GM12878 (cell line): ENCODE measurements around the gene HOXB2. TPM values are rescaled to one million over a fixed set of nuclear protein-coding genes. Genes with fewer than 3 reads are reported as not detected.

Experiments used
- ATAC-seq: fragments of 200-7000 bp; cut with Tn5 transposase; 3 replicates; pipeline ENCODE4 v1.9.1; 2020; ENCODE audit warnings: mild to moderate bottlenecking, moderate library complexity
- BruUV-seq: library from RNA; stranded (reverse); fragments of 400-500 nt; replicated peaks from 2 replicates; lab custom pipeline; 2021; lab: Mats Ljungman, UMichigan
- CTCF ChIA-PET: fragments of 300-600 bp; sonication (Branson Sonifier 250); formaldehyde crosslinking; extraction: SDS; loops from one replicate; lab custom pipeline; 2021; ENCODE audit warnings: inconsistent platforms; lab: Yijun Ruan, JAX
- POLR2A ChIA-PET: fragments of 350-600 bp; formaldehyde crosslinking; extraction: SDS; loops from one replicate; lab custom pipeline; 2021; ENCODE audit warnings: inconsistent platforms; lab: Charles Lee
- RAD21 ChIA-PET: fragments of 300-600 bp; sonication (Branson Sonifier 250); formaldehyde crosslinking; loops from one replicate; lab custom pipeline; 2023; ENCODE audit warnings: antibody characterized with exemption; ENCODE audit not compliant: unreplicated experiment; lab: Charles Lee
- SMC1A ChIA-PET: fragments of 300-600 bp; sonication (Branson Sonifier 250); formaldehyde crosslinking; loops from one replicate; lab custom pipeline; 2023; ENCODE audit not compliant: unreplicated experiment, uncharacterized antibody; lab: Charles Lee
- DNase-seq: peaks from one replicate; pipeline ENCODE4 v3.0.0-alpha.2; 2011; ENCODE audit warnings: low read depth, low spot score
- FAIRE-seq: peaks from 3 replicates; lab custom pipeline; 2011; peaks lifted over from hg19 to GRCh38; lab: Jason Lieb, UNC
- H2AFZ ChIP-seq: 2 replicates; pipeline ENCODE4 v1.6.0; 2011; ENCODE audit warnings: low read depth, low read length, control low read depth; ENCODE audit not compliant: control insufficient read depth
- H3K27ac ChIP-seq: 2 replicates; pipeline ENCODE4 v1.5.1; 2011; ENCODE audit warnings: control low read depth; ENCODE audit not compliant: control insufficient read depth, insufficient read depth
- H3K27me3 ChIP-seq, 2 experiments: replicated peaks in 1 of 2; 2 replicates each; pipeline versions ENCODE4 v1.6.0 to v1.6.1; 2011; ENCODE audit warnings: low read length in 1 of 2; ENCODE audit not compliant: control insufficient read depth in 2 of 2, insufficient read depth in 2 of 2
- H3K36me3 ChIP-seq, 2 experiments: 2 replicates each; pipeline ENCODE4 v1.5.1; 2011; ENCODE audit warnings: low read length in 1 of 2; ENCODE audit not compliant: control insufficient read depth in 2 of 2, insufficient read depth in 2 of 2
- H3K4me1 ChIP-seq: 2 replicates; pipeline ENCODE4 v1.6.1; 2011; ENCODE audit warnings: mild to moderate bottlenecking, low read length, moderate library complexity, mixed read lengths; ENCODE audit not compliant: control insufficient read depth, insufficient read depth
- H3K4me2 ChIP-seq: 2 replicates; pipeline ENCODE4 v1.6.0; 2011; ENCODE audit warnings: control low read depth; ENCODE audit not compliant: control insufficient read depth, insufficient read depth
- H3K4me3 ChIP-seq: fragments of 200-600 bp; sonication (generic); 2 replicates; pipeline ENCODE4 v1.5.1; 2016
- H3K79me2 ChIP-seq: 2 replicates; pipeline ENCODE4 v1.6.0; 2011; ENCODE audit warnings: low read length; ENCODE audit not compliant: control insufficient read depth, insufficient read depth
- H3K9ac ChIP-seq: 2 replicates; pipeline ENCODE4 v1.8.0; 2011; ENCODE audit warnings: low read length, control low read depth, mixed read lengths; ENCODE audit not compliant: control insufficient read depth, insufficient read depth
- H3K9me3 ChIP-seq: replicated peaks from 3 replicates; pipeline ENCODE4 v1.5.1; 2011; ENCODE audit warnings: mild to moderate bottlenecking, low read length; ENCODE audit not compliant: control insufficient read depth, insufficient read depth
- H4K20me1 ChIP-seq: 2 replicates; pipeline ENCODE4 v1.6.0; 2011; ENCODE audit not compliant: control insufficient read depth, insufficient read depth
- HDAC2 ChIP-seq: fragments of 200-600 bp; sonication (generic); IDR thresholded peaks from 2 replicates; pipeline ENCODE4 v1.6.1; 2017
- IRF4 ChIP-seq: IDR thresholded peaks from 2 replicates; pipeline ENCODE4 v1.6.1; 2011; ENCODE audit warnings: low read depth, low read length
- SMAD5 ChIP-seq: IDR thresholded peaks from 2 replicates; pipeline ENCODE4 v1.6.1; 2016; ENCODE audit warnings: antibody characterized with exemption, low read depth
- ZBED1 ChIP-seq: IDR thresholded peaks from 2 replicates; pipeline ENCODE4 v1.6.1; 2016; ENCODE audit warnings: borderline replicate concordance
- ZBTB4 ChIP-seq: fragments of 450-650 bp; formaldehyde crosslinking; IDR thresholded peaks from 2 replicates; pipeline ENCODE4 v1.4.0; 2022; ENCODE audit warnings: mild to moderate bottlenecking, moderate library complexity
- WGBS: methylation state at CpG from one replicate; pipeline ENCODE4 v1.1.6; 2016; ENCODE audit warnings: low lambda C conversion rate; ENCODE audit not compliant: insufficient replicate concordance, insufficient coverage; ENCODE audit errors: missing lambda C conversion rate; 5-methylcytosine and 5-hydroxymethylcytosine counted together
- in situ Hi-C: fragments of 300-500 bp; cut with MboI; formaldehyde crosslinking; loops from 9 replicates; pipeline ENCODE4 v1.14.3; 2018; ENCODE audit warnings: mixed read lengths
- intact Hi-C: fragments of 100-400 bp; cut with micrococcal nuclease; formaldehyde crosslinking; loops from one replicate; pipeline ENCODE4 v1.14.2; 2022; ENCODE audit not compliant: unreplicated experiment
- polyA plus RNA-seq, 11 experiments: library from polyadenylated mRNA; depleted of rRNA in 4 of 11; unstranded in 6 of 11; stranded (reverse) in 5 of 11; fragments of >200 nt; fragmentation: Nextera tagmentation in 4 of 11; fragmentation: Illumina TruSeq in 1 of 11; extraction: Ambion mirVana in 4 of 11; extraction: Trizol in 1 of 11; gene quantifications; 1 replicate in 1 of 11; 2 replicates in 10 of 11; pipeline versions ENCODE4 v1.2.1 to v1.2.3, GENCODE V29; 2011 to 2016; ENCODE audit warnings: inconsistent platforms in 2 of 11, missing spikeins in 2 of 11, low read depth in 1 of 11
- total RNA-seq, 4 experiments: library from RNA; depleted of rRNA in 3 of 4; stranded (reverse); fragments of >200 nt in 3 of 4; fragmentation: Illumina TruSeq in 1 of 4; extraction: Trizol in 1 of 4; gene quantifications; 2 replicates each; pipeline versions ENCODE4 v1.2.1 to v1.2.3, GENCODE V29; 2013 to 2021

Gene HOXB2
- total and polyA plus RNA-seq, 10 of the 15 experiments (the other 5 are each of a cell fraction or from before 2014, with no cell fraction given): 0.16 to 8.8 (median 2.3) TPM

- WGBS: 84% methylated on average over 26 of the region's 26 CpGs
- ChIA-PET CTCF (interaction anchor here (1.5 kb wide), 1 partner anchor 49 kb away, joined by 3 read pairs; no protein-coding TSS in a partner anchor), POLR2A (no interaction called here), RAD21 (no interaction called here), SMC1A (interaction anchor here (2.0 kb wide), 1 partner anchor 79 kb away, joined by 5 read pairs; no protein-coding TSS in a partner anchor)
- DNase-seq: no peak
- H3K79me2 ChIP-seq: no peaks in the 10 kb centered on the region
- H3K27ac ChIP-seq: no peak overlapping the region
- intact Hi-C loops: no loop called here
- no peaks in the 10 kb centered on the region for H3K27me3 ChIP-seq
- ATAC-seq: no peak
- TF ChIP-seq ZBED1: no peak
- TF ChIP-seq ZBTB4 (CRISPR knock-in tag): no peak
- TF ChIP-seq SMAD5: no peak
- no peak for TF ChIP-seq HDAC2
- no peak for TF ChIP-seq IRF4
- no peaks in the 10 kb centered on the region; a peak in 1 of 4 replicates for H3K36me3 ChIP-seq
- H4K20me1 ChIP-seq: no peaks in the 10 kb centered on the region
- no peak overlapping the region for H3K4me3 ChIP-seq
- no TSS peak for BruUV-seq
- no peaks in the 10 kb centered on the region for H3K9me3 ChIP-seq
- H3K9ac ChIP-seq: no peak overlapping the region
- no peak overlapping the region for H2AFZ ChIP-seq
- H3K4me1 ChIP-seq: peaks cover 6% of the 10 kb centered on the region
- H3K4me2 ChIP-seq: no peak overlapping the region
- in situ Hi-C loops: no loop called here
- FAIRE-seq: no peak
Measured at GRCh38 chr17:48571024-48571818, 26.3 kb upstream of the HOXB2 start.
